Urinary bladder (tissue), 4 donors: Measurements from ENCODE around the gene FNDC3B. TPM values are rescaled to one million over a fixed set of nuclear protein-coding genes. Genes with fewer than 3 reads are reported as not detected.

Experiments used
- DNase-seq: peaks from one replicate; pipeline ENCODE4 v3.0.0-alpha.2; 2015; ENCODE audit errors: extremely low spot score
- H3K27ac ChIP-seq: one replicate; pipeline ENCODE4 v1.5.1; 2013; ENCODE audit warnings: low read depth, mild to moderate bottlenecking, moderate library complexity
- H3K36me3 ChIP-seq: one replicate; pipeline ENCODE4 v1.6.1; 2013; ENCODE audit warnings: mild to moderate bottlenecking, moderate library complexity; ENCODE audit not compliant: insufficient read depth
- H3K4me1 ChIP-seq: one replicate; pipeline ENCODE4 v1.6.1; 2013; ENCODE audit warnings: mild to moderate bottlenecking, moderate library complexity; ENCODE audit not compliant: insufficient read depth
- H3K4me3 ChIP-seq: one replicate; pipeline ENCODE4 v1.5.1; 2013; ENCODE audit warnings: low read depth, low read length
- WGBS: extraction: QIAGEN DNeasy Blood & Tissue Kit; methylation state at CpG from one replicate; pipeline ENCODE4 v1.1.7; 2013; 5-methylcytosine and 5-hydroxymethylcytosine counted together
- polyA plus RNA-seq: library from polyadenylated mRNA; stranded (reverse); fragments of 200-250 nt; gene quantifications from one replicate; pipeline ENCODE4 v1.2.3, GENCODE V29; 2013
- total RNA-seq: library from RNA; depleted of rRNA; stranded (reverse); fragments of >200 nt; gene quantifications from one replicate; pipeline ENCODE4 v1.2.3, GENCODE V29; 2014
- donor health status: healthy with polysubstance abuse.
- donor health status: healthy.

Gene FNDC3B
- total and polyA plus RNA-seq, 2 donors: 22.0 to 228 TPM

DNA sequence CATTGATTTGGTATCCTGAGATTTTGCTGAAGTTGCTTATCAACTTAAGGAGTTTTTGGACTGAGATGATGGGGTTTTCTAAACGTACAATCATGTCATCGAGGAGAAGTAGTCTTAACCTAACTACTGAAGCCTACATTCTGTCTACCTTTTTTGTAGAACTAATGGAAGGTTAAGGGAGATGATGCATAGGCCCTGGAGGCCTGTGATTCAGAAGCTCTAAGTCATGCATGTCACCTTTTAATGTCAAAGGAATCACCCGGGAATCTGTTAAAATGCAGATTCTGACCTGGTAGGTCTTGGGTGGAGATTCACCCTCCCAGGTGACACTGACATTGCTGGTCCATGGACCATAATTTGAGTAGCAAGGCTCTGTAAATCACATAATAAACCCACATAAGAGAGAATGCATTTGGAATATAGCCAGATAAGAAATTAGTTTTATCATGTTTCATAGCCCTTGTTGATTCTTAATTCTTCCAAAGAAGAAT is 344.0 kb downstream of the FNDC3B start:
- no peak for DNase-seq
- 81% methylated on average over 3 of the region's 3 CpGs for WGBS

DNA sequence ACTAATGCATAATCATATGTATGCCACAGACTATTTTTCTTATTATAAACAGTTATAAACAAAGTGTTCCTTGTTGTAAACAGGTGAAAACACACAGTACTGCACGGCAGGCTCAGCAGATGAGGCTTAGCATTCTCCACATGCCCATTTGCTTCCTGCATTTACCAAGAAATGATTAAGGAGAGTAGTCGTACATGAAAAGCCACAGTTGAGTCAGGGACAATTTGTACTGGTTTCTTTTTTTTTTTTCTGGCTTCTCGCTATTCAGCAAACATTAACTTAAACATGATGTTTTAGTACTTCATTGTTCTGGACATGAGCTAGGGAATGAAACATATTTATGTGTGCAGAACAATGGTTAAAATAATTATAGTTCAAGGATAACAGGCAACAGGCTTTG is 345.5 kb downstream of the FNDC3B start:
- Histone ChIP-seq H3K27ac (no peak overlapping the region), H3K4me3 (no peak overlapping the region), H3K4me1 (no peaks in the 10 kb centered on the region), H3K36me3 (peaks cover 2% of the 10 kb centered on the region)
- DNase-seq: no peak
- WGBS: 62% methylated on average over 3 of the region's 3 CpGs

More for the DNA sequence above, 344.0 kb downstream of the FNDC3B start:
- Histone ChIP-seq H3K4me3 (no peak overlapping the region), H3K4me1 (no peaks in the 10 kb centered on the region), H3K36me3 (peaks cover 11% of the 10 kb centered on the region), H3K27ac (no peak overlapping the region)

DNA sequence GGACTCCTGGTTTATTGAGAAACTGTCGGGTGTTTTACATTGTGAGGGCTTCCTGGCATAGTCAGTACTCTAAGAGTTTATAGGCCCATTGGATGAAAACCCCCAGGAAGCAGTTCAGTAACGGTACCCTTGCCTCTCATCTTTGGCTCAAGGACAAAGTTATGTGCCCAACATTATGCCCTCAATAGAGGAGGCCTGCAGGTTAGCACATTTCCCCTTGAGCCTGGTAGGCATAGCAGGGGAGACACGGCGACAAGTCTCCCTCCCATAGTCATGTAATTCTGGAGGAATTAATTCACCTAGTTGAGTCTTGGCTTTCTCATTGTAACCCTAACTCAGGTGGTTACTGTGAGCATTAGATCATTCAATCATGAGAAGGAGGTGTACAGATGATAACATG is 348.4 kb downstream of the FNDC3B start:
- no peak overlapping the region for H3K4me3 ChIP-seq
- no peaks in the 10 kb centered on the region for H3K36me3 ChIP-seq
- no peak overlapping the region for H3K27ac ChIP-seq
- DNase-seq: no peak
- H3K4me1 ChIP-seq: no peaks in the 10 kb centered on the region
- 97% methylated on average over 4 of the region's 4 CpGs for WGBS

DNA sequence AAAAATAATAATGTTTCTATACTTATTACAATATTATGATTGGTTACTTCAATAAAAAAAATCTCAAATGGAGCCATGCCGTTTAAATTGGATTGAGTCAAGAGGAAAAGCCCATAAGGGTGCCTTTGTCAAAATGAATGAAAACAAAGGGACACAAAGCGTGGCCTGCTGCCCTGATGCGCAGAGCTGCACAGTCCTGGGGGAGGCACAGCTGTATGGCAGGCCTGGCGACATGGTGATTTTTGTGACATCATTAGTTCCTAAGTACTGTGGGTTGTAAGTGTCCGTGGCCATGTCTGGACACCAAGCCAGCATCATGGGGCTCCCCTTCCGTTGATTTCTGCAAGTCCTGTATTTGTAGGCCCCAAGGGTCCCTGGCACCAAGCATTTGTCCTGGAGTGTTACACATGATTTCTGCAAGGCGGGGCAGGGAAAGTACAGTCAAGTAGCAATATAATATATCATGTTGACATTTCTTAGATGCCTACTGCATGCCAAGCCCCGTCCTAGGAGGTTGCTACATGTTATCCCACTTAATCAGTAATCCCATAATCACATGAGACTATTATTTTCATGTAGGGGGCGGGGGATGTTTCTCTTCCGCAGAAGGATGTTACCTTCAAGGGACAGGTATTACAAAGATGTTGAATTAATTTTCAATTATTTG is 349.2 kb downstream of the FNDC3B start:
- Histone ChIP-seq H3K27ac (no peak overlapping the region), H3K4me1 (no peaks in the 10 kb centered on the region), H3K36me3 (no peaks in the 10 kb centered on the region), H3K4me3 (no peak overlapping the region)
- no peak for DNase-seq
- WGBS: 81% methylated on average over 10 of the region's 10 CpGs

DNA sequence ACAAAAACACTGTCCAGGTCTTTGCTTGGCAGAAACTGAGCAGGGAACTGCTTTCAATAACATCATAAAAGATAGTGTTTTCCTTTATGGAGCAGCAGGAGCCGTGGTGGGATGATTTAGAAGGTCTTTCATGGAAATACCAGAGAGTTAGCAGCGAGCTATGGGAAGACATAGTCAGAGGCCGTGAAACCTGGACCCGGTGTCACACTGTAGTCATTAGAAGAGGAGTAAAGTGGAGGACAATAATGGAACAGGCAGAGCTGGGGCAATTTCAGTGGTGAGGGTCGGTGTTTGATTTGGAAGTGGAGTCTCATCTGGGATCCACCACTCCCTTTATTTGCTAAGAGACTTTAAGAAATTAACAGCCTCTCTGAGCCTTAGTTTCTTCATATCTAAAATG is 351.4 kb downstream of the FNDC3B start:
- 65% methylated on average over 5 of the region's 5 CpGs for WGBS
- no peak overlapping the region for H3K4me3 ChIP-seq
- no peak overlapping the region for H3K27ac ChIP-seq
- no peak for DNase-seq
- no peaks in the 10 kb centered on the region for H3K36me3 ChIP-seq
- no peaks in the 10 kb centered on the region for H3K4me1 ChIP-seq

DNA sequence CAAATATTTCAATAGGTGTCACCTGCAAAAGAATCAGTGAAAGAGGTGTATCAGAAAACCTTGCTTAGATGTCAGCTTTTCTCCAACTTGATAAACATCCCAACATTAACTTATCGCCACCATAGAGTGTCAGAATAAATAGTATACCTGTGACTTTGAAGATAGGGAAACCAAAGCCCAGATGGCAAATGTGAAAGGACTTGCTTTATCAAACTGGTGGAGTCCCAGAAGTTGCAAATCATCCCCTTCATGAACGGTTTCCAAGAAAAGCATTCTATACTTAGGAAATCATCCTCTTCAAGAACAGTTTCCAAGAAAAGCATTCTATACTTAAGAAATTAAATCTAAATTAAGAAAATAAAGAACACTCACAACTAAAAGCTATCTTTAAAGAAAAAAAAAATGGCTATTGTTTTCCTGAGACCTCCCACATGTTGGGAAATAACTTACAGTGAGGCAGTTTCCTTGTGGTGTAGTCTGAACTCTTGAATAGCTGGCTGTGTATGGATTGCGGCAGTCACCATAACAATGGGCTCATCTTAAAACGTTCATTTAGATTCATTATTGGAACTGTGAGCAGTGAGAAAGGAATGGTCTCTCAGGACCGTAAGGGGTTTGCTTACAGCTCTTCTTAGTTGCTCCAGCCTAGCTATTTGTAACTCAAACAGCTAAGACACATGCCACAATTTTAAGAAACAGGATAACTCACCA is 352.4 kb downstream of the FNDC3B start:
- Histone ChIP-seq H3K4me1 (no peaks in the 10 kb centered on the region), H3K27ac (no peak overlapping the region), H3K4me3 (no peak overlapping the region), H3K36me3 (no peaks in the 10 kb centered on the region)
- no peak for DNase-seq
- 45% methylated on average over 5 of the region's 5 CpGs for WGBS

DNA sequence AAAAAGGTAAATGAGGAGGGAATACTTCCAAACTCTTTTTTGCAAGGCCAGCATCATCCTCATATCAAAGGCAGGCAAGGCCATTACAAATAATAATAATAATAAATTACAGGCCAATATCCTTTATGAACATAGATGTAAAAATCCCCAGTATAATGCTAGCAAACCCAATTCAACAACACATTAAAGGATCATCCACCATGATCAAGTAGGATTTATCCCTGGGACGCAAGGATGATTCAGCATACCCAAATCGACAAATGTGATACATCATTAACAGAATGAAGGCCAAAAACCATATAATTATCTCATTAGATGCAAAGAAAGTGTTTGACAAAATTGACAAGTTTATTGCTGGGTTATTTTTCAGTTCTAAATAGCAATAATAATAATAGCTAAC is 355.3 kb downstream of the FNDC3B start:
- 95% methylated on average over 2 of the region's 2 CpGs for WGBS
- Histone ChIP-seq H3K36me3 (peaks cover 1% of the 10 kb centered on the region), H3K4me3 (no peak overlapping the region), H3K27ac (no peak overlapping the region), H3K4me1 (no peaks in the 10 kb centered on the region)
- no peak for DNase-seq

DNA sequence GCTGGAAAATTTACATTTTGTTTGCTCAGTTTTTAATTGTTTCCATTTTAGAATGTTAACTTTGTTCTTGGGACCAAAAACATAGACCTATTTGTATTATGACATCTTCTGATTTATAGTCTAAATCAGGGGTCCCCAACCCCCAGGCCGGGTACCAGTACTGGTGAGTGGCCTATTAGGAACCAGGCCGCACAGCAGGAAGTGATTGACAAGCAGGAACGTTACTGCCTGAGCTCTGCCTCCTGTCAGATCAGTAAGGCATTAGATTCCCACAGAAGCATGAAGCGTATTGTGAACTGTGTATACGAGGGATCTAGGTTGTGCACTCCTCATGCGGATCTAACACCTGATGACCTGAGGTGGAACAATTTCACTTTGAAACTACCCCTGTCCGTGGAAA is 357.0 kb downstream of the FNDC3B start:
- 86% methylated on average over 7 of the region's 7 CpGs for WGBS
- no peak overlapping the region for H3K27ac ChIP-seq

DNA sequence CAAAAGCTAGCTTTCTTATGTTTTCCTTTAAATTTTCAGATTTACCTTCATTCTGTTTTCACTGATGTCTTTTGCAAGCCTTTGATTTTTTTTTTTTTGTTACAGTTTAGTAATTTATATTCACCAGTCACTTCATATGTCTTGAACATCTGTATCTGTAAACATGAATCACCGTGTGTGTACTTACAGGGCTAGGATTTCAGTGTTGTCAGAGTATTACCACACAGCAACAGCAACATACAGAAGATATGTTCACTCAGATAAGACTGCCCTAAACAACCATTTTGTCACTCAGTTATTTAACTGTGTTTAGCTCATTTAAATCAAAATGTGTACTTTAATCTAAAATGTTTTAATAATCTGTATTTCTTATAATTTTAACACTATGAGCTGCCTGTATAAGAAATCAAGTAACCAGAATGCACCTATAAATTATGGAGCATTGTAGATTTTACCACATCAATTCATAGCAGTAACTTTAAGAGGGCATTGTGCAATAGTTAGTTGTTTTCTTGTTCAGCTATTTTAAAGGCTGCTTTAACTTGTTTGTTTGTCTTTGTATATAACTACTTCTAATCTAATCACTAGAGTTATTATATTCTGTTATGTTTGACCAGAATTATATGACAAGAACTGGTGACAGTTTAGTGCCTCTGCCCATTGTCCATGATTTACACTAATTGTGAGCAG is 358.5 kb downstream of the FNDC3B start:
- peaks cover 1% of the 10 kb centered on the region for H3K36me3 ChIP-seq
- H3K27ac ChIP-seq: no peak overlapping the region
- H3K4me1 ChIP-seq: no peaks in the 10 kb centered on the region
- no peak overlapping the region for H3K4me3 ChIP-seq
- 34% methylated on average over 1 of the region's 1 CpG for WGBS
- DNase-seq: no peak

More for the DNA sequence above, 357.0 kb downstream of the FNDC3B start:
- DNase-seq: no peak
- Histone ChIP-seq H3K4me3 (no peak overlapping the region), H3K36me3 (peaks cover 1% of the 10 kb centered on the region), H3K4me1 (no peaks in the 10 kb centered on the region)

DNA sequence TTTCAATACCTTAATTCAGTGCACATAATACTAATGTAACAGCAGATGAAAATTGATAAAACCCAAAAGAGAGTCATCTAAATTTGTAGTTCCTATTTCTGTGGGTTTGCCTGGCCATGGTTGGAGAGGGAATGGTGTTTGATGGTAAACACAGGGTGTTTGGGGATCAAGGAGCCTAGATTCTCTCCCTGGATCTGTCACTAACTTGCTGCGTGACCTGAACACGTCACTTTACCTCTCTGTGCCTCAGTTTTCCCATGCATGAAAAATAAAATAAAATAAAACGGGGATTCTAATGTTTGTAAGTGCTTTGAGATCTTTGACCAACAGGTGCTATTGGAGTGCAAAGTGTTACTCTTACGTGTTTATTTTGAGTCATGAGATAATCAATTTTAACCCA is 359.1 kb downstream of the FNDC3B start:
- H3K36me3 ChIP-seq: peaks cover 1% of the 10 kb centered on the region
- 94% methylated on average over 4 of the region's 4 CpGs for WGBS
- H3K27ac ChIP-seq: no peak overlapping the region

DNA sequence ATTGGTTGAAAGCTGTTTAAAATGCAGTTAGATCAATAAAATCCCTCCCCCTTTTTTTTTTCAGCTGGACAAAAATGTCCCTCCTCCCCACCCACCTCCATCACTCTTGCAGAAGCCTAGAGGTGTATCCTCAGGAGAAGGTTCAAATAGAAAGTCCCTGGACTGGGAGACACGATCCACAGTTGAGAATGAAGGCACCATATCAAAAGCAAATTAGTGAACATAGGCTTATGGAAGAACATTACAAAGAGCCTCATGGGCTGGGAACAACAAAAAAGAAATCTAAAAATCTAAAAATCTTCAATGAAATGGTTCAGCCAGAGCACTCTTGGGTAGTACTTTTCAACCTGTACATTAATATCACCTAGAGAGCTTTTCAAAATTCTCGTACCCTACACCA is 362.7 kb downstream of the FNDC3B start:
- H3K4me1 ChIP-seq: no peaks in the 10 kb centered on the region
- no peak overlapping the region for H3K27ac ChIP-seq
- DNase-seq: no peak
- no peak overlapping the region for H3K4me3 ChIP-seq
- 73% methylated on average over 2 of the region's 2 CpGs for WGBS
- H3K36me3 ChIP-seq: peaks cover 1% of the 10 kb centered on the region

More for the DNA sequence above, 359.1 kb downstream of the FNDC3B start:
- no peak for DNase-seq
- no peaks in the 10 kb centered on the region for H3K4me1 ChIP-seq
- no peak overlapping the region for H3K4me3 ChIP-seq

DNA sequence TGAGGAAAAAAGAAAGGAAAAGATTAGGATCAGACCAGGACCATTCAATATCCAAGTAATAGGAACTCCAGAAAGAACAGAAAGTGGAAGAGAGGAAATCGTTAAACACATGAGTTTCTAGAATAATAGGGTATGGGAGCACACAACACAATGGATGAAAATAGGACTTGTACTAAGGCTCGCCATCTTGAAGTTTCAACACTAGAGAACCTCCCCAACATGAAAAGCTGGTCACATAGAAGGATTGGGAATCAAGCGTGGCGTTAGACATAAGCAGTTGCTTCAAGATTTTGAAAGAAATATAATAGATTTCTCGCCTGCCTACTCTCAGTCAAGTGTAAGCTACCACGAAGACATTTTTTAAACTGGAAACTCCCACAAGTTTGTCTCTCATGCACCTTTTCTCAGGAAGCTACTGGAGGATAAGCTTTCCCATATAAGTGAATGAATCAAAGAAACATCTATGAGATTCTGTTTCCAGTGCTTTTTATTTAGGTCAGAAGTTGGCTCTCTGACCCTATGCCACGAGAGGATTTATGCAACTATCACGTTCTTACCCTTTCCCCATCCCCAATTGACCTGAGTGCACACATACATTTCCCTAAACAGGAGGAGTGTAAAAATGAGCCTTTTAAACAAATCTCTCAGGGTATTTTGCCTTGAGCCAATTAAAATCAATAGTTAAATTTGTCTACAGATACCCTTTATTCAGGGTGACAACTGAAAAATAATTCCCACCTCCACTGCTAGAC is 363.7 kb downstream of the FNDC3B start:
- H3K4me1 ChIP-seq: no peaks in the 10 kb centered on the region
- no peak for DNase-seq
- peaks cover 1% of the 10 kb centered on the region for H3K36me3 ChIP-seq
- H3K4me3 ChIP-seq: no peak overlapping the region
- WGBS: 91% methylated on average over 8 of the region's 8 CpGs
- no peak overlapping the region for H3K27ac ChIP-seq

DNA sequence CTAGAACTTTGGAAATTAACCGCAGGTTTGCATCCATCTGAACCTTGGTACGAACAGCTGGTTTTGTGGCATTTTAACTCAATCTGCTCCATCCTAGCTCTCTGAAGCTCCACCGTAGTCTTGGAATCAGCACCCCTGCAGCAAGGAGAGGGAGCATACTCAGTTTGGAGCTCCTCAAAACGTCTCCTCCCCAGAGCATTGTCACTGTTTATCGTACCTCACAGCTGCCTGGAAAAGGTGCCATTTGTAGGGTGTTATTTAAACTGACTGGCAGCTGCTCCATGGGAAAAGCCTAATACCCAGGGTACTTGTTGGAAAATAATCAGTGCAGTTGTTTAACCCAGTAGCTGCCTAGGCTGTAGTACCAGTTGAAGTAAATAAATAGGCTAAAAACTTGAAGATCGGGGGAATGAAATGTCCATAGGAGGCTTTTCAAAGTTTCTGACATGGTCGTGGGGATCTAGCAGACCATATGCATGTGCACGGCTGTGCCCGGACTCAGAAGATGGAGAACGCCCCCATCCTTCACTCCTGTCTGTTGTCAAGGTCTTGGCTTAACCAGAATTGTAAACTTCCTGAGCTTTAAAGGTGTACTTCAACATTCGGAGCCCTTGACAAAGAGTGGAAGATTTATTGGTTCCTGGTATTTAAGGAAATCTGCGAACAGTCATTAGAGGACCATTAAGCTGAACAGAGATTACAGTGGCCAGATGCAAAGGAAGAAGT is 365.0 kb downstream of the FNDC3B start:
- H3K36me3 ChIP-seq: peaks cover 1% of the 10 kb centered on the region
- DNase-seq: no peak
- no peak overlapping the region for H3K27ac ChIP-seq
- WGBS: 59% methylated on average over 12 of the region's 12 CpGs
- no peak overlapping the region for H3K4me3 ChIP-seq
- H3K4me1 ChIP-seq: no peaks in the 10 kb centered on the region
